ENCODE results near the gene MYO1B.

GRCh38 chr2:191443446-191443845 lies 198.2 kb downstream of the MYO1B start:
- TF ChIP-seq CTCF (IDR thresholded peaks at IDR 0.05; ENCODE audit: poor library complexity, severe bottlenecking), result no peak
- TF ChIP-seq RAD21 (conservative IDR thresholded peaks at IDR 0.05), result no peak
- TF ChIP-seq EP300 (conservative IDR thresholded peaks at IDR 0.05; ENCODE audit: poor library complexity, severe bottlenecking), result no peak
- no peak for TF ChIP-seq POLR2AphosphoS5 (IDR thresholded peaks at IDR 0.05)
